Activated T-cell treated with anti-CD3 and anti-CD28 coated beads, Interleukin-2, amount 50 U/mL, for 72 hours (primary cell): ENCODE measurements around the gene VRK1. TPM values are rescaled to one million over a fixed set of nuclear protein-coding genes. Genes with fewer than 3 reads are reported as not detected.

Source experiments
- ATAC-seq, 2 donors: fragments of 150-1000 bp; cut with Tn5 transposase; replicated peaks in 1 of 2; 2 replicates each; pipeline ENCODE4 v1.10.0; 2021; ENCODE audit warnings: moderate library complexity in 2 of 2, mild to moderate bottlenecking in 1 of 2
- DNase-seq, 2 donors: peaks; one replicate each; pipeline ENCODE4 v3.0.0; 2021 to 2022; ENCODE audit warnings: mixed read lengths in 1 of 2
- H3K27ac Mint-ChIP-seq: one replicate; pipeline ENCODE4 v1.8.0; 2022; ENCODE audit warnings: mild to moderate bottlenecking, moderate library complexity, mixed read lengths
- H3K27me3 Mint-ChIP-seq: one replicate; pipeline ENCODE4 v1.8.0; 2022; ENCODE audit warnings: low read depth, mixed read lengths
- H3K36me3 Mint-ChIP-seq, 2 donors: one replicate each; pipeline ENCODE4 v1.8.0; 2022; ENCODE audit warnings: mixed read lengths in 2 of 2, mild to moderate bottlenecking in 1 of 2; ENCODE audit not compliant: insufficient read depth in 2 of 2
- H3K4me1 Mint-ChIP-seq: one replicate; pipeline ENCODE4 v1.8.0; 2022; ENCODE audit warnings: low read depth, mixed read lengths
- H3K4me3 Mint-ChIP-seq, 2 donors: one replicate each; pipeline ENCODE4 v1.8.0; 2022; ENCODE audit warnings: mild to moderate bottlenecking in 2 of 2, mixed read lengths in 2 of 2, moderate library complexity in 2 of 2
- H3K9me3 Mint-ChIP-seq, 2 donors: one replicate each; pipeline ENCODE4 v1.8.0; 2022; ENCODE audit warnings: mixed read lengths in 2 of 2
- total RNA-seq, 2 donors: library from RNA; stranded (reverse); gene quantifications; one replicate each; pipeline ENCODE4 v1.2.3, GENCODE V29; 2022

Gene VRK1
- total RNA-seq, 2 donors from 2014 or later = 56.4 to 66.5 TPM

DNA sequence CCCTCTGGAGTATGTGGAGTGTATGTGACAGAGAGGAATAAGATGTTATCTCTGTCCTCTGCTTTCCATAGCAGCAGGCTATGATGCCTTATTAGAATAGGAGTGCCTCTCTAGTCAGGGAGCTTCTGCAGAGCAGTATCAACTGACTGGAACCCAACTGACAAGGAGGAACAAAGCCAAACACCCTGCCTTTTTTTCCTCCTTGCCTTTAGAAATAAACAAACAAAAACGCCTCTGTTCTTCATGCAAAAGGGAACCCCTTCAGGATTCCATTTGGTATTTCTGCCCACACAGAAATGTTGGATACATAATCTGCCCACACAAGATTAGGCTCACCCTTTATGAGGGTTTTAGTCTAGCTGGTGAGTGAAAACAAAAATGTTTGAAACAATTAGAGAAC is 50.3 kb downstream of the VRK1 start:
- Mint-ChIP-seq H3K9me3 (no peaks in the 10 kb centered on the region), H3K36me3 (peaks cover 8 to 15% of the 10 kb centered on the region in 2 donors), H3K27ac (no peak overlapping the region), H3K4me3 (no peak overlapping the region), H3K27me3 (no peaks in the 10 kb centered on the region), H3K4me1 (peaks cover 26% of the 10 kb centered on the region)
- ATAC-seq = no peak
- DNase-seq = no peak

DNA sequence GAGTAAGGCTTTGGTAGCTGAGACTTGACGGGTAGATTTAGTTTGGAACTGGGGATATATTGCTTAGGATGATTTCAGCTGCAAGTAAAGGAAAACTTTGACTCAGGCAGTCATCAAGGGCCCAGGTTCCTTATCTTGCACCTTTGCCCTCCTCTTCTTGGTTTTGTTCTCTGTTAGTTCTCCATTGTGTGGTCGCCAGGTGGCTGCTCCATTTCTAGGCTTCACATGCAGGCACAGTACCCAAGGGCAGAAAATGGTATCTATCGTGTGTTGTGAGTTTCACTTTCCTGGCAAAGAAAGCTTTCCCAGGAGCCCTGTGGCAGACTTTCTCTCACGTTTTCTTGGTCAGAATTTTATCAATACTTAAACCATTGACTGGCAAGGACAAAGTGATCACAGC is 50.8 kb downstream of the VRK1 start:
- H3K27ac Mint-ChIP-seq = no peak overlapping the region
- H3K4me1 Mint-ChIP-seq = peaks cover 26% of the 10 kb centered on the region
- H3K4me3 Mint-ChIP-seq = no peak overlapping the region
- ATAC-seq = no peak
- H3K36me3 Mint-ChIP-seq = peaks cover 8 to 15% of the 10 kb centered on the region in 2 donors
- H3K27me3 Mint-ChIP-seq = no peaks in the 10 kb centered on the region
- no peaks in the 10 kb centered on the region for H3K9me3 Mint-ChIP-seq
- DNase-seq = no peak

DNA sequence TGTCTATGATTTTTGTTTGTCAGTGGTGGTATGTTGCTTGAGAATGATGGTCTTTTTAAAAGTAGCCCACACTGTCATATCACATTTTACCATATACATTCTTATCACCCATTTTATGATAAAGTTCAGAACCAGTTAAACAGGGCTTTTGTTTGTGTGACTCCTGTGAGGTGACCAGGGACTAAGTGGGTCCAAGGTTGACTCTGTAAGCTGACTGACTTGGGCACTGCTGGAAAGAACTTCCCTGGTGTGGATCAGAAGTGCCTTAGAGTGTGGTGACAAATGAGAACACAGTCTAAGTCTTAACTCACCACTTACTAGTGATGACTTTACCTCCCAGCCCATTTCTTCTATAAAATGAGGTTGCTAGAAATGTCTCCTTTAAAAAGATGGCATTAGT is 52.6 kb downstream of the VRK1 start:
- peaks cover 8 to 18% of the 10 kb centered on the region in 2 donors for H3K36me3 Mint-ChIP-seq
- peak in 1 of 2 donors; percentile 25 for ATAC-seq
- DNase-seq = no peak
- no peak overlapping the region for H3K27ac Mint-ChIP-seq
- no peaks in the 10 kb centered on the region for H3K27me3 Mint-ChIP-seq
- no peaks in the 10 kb centered on the region for H3K9me3 Mint-ChIP-seq
- H3K4me1 Mint-ChIP-seq = peaks cover 26% of the 10 kb centered on the region
- H3K4me3 Mint-ChIP-seq = no peak overlapping the region

DNA sequence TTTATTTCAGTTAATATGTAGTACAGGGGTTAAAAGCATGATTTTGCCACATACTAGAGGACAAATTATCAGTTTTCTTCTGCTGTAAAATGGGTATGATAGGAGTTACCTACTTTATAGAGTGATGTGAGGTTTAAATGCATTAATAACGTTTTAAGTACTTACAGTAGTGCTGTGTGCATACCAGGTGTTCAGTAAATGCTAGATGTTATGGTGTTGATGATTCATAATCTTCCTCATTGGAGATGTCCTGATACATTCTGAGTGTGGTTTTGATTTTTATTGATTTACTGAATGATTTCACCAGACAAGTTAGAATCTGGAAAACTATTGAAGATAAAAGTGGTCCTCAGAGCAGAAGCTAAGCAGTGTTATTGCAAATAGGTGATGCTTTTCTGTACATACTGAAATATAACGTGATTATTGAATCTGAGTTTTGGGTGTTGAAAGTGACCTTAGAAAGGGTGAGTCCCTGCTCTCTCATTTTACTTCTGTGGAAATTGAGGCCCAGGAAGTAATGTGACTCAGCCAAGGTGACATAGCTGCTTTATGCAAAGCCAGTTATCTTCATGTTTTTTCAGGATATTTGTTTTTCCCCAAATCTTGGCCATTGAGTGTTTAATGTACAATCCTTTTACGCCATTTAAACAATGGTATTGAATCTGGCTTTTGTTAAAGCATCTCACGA is 54.7 kb downstream of the VRK1 start:
- Mint-ChIP-seq H3K27ac (peak overlapping the region; percentile 40), H3K9me3 (no peaks in the 10 kb centered on the region), H3K4me3 (peak overlapping the region in 1 of 2 donors; percentile 40), H3K27me3 (no peaks in the 10 kb centered on the region), H3K4me1 (peaks cover 26% of the 10 kb centered on the region), H3K36me3 (peaks cover 8 to 21% of the 10 kb centered on the region in 2 donors)
- DNase-seq = no peak
- peak; percentile 62 to 64 for ATAC-seq

DNA sequence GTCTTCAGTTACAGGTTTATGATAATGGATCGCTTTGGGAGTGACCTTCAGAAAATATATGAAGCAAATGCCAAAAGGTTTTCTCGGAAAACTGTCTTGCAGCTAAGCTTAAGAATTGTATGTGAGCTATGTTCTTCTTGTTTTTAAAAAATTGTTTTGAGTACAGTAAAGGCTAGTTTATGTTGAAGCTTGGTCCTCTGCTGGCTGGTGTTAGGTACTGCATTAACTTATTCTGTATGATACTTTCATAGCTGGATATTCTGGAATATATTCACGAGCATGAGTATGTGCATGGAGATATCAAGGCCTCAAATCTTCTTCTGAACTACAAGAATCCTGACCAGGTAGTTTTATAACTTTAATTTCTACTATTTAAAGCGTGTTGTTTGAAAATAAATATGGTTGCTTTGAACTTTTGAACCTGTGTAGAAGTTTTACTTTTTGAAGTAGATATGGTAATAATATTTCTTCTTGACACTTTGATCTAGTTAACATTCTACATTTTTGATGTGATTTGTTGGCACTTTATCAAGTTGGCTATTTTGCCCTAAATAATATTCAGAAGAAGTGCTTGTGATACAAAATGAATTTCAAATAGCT is 55.7 kb downstream of the VRK1 start:
- H3K4me3 Mint-ChIP-seq = peak overlapping the region in 1 of 2 donors; percentile 24
- H3K9me3 Mint-ChIP-seq = no peaks in the 10 kb centered on the region
- peaks cover 22% of the 10 kb centered on the region for H3K4me1 Mint-ChIP-seq
- peaks cover 3 to 21% of the 10 kb centered on the region in 2 donors for H3K36me3 Mint-ChIP-seq
- ATAC-seq = peak in 1 of 2 donors; percentile 35
- H3K27ac Mint-ChIP-seq = peak overlapping the region; percentile 53
- DNase-seq = peak in 1 of 2 donors; percentile 4
- no peaks in the 10 kb centered on the region for H3K27me3 Mint-ChIP-seq

DNA sequence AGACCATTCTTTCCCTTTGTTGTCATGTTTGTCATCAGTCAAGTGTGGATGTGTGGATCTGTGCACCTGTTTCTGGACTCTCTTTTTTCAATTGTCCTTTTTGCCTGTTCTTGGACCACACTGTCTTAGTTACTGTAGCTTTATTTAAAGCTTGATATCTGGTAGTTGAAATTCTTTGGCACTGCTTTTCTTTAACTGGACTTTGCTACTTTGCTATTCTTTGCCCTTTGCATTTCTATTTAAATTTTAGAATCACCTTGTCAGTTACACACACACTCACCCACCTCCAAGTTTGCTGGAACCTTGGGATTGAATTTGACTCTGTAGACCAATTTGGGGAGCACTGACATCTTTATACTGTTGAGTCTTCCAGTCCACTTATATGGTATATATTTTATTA is 61.5 kb downstream of the VRK1 start:
- Mint-ChIP-seq H3K4me3 (no peak overlapping the region), H3K9me3 (no peaks in the 10 kb centered on the region), H3K27me3 (no peaks in the 10 kb centered on the region), H3K27ac (no peak overlapping the region), H3K36me3 (peaks cover 4 to 32% of the 10 kb centered on the region in 2 donors), H3K4me1 (no peaks in the 10 kb centered on the region)
- DNase-seq = no peak
- no peak for ATAC-seq

DNA sequence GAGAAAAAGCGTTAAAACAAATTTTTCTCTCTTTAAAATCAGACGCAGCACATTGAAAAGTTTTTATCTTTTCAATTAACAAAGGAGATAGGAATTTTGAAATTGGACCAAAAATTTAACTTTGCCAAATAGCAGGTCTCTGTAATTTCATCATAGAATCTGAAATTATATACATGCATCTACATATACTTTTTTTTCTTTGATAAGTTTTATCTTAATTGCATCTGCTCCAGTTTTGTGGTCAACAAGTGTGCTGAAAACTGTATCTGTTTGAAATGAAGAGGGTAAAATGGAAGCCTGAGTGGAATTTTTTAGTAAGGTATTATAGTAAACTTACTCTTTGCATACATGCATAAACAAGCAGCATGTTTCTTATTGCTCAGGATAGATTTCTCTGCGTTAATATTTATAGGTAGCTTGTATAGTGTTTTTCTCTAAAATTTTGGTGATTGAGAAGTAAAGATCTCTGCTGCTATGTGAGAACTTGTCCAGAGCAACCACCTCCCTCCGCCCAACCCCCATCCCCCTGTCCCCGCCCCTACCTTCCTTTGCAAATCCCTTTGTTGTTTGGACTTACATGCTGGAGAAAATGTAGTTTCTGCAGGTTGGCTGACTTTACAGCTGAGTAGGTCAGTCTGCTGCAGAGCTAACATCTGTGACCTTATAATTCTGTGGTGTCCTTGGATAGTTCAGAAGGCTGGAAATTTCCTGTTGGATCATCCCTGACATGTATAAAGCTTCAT is 64.6 kb downstream of the VRK1 start:
- ATAC-seq (no peak), DNase-seq (no peak)
- no peak overlapping the region for H3K4me3 Mint-ChIP-seq
- no peaks in the 10 kb centered on the region for H3K9me3 Mint-ChIP-seq
- H3K36me3 Mint-ChIP-seq = peaks cover 4 to 40% of the 10 kb centered on the region in 2 donors
- H3K27me3 Mint-ChIP-seq = no peaks in the 10 kb centered on the region
- H3K27ac Mint-ChIP-seq = no peak overlapping the region
- no peaks in the 10 kb centered on the region for H3K4me1 Mint-ChIP-seq

DNA sequence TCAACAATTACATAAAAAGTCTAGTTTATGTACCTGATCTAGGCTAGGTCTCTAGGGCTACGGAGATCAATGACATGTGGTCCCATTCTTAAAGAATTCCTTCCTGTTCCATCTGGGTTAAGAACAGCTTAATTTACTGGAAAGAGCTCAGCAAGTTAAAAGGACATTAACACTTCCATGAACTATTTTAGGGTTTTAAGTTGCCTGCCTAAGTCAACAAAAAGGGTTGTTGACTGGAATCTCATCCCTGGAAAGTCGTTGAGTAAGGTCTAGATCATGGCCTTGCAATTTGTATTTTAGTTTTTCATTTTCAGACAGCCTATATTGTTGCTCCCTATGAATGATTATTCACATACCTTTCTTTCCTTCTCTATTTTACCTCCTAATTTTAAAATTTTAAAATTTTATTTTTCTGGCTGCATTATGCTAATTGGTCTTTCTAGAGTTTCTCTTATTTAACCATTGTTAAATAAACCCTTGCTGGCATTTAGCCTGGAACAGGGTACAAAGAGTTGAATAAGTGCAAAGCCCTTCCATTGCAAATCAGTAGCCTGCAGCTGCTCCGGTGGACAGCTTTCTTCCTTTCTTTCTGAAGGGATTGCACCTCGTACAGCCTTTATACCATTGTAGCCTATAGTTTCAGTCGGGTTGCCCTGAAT is 66.3 kb downstream of the VRK1 start:
- no peak overlapping the region for H3K27ac Mint-ChIP-seq
- peaks cover 4 to 39% of the 10 kb centered on the region in 2 donors for H3K36me3 Mint-ChIP-seq
- ATAC-seq (no peak), DNase-seq (no peak)
- H3K9me3 Mint-ChIP-seq = no peaks in the 10 kb centered on the region
- no peak overlapping the region for H3K4me3 Mint-ChIP-seq
- H3K27me3 Mint-ChIP-seq = no peaks in the 10 kb centered on the region
- no peaks in the 10 kb centered on the region for H3K4me1 Mint-ChIP-seq

DNA sequence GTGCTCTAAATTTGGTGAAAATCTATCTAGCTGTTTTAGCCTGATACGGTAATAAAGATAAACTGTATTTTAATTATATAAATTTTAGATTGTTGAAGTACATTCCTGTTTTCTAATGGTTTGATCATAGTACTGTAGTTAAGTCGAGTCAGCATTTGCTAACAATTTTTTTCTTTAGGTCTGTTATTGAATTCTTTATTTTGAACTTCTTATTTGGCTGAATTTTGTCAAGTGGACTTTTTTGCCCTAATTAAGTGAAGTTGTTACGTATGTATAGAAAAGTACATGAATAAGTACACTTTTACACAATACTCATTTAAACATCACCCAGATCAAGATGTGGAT is 66.8 kb downstream of the VRK1 start:
- ATAC-seq = no peak
- no peaks in the 10 kb centered on the region for H3K27me3 Mint-ChIP-seq
- no peak for DNase-seq
- H3K9me3 Mint-ChIP-seq = no peaks in the 10 kb centered on the region
- no peaks in the 10 kb centered on the region for H3K4me1 Mint-ChIP-seq
- H3K27ac Mint-ChIP-seq = no peak overlapping the region
- H3K4me3 Mint-ChIP-seq = no peak overlapping the region
- H3K36me3 Mint-ChIP-seq = peaks cover 2 to 35% of the 10 kb centered on the region in 2 donors

DNA sequence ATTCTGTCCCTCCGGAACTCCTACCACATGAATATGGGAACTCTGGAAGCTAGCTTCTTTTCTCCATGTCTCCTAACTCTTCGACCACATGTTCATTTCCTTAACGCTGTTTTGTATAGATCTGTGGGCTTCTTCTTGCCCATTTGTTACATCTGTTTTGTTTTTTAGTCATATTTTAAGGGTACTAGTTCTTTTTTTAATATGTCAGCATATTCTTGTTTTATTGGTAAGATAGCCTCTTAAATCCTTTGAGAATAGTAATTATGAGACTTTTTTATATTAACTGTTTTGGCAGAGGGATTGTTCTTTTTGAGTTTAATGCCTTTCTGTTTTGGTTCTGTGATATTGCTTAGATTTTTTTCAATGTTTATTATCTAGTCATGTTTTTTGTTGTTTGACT is 70.5 kb downstream of the VRK1 start:
- H3K27ac Mint-ChIP-seq = no peak overlapping the region
- DNase-seq = no peak
- peaks cover 0 to 35% of the 10 kb centered on the region in 2 donors for H3K36me3 Mint-ChIP-seq
- no peak for ATAC-seq
- H3K27me3 Mint-ChIP-seq = no peaks in the 10 kb centered on the region
- H3K4me1 Mint-ChIP-seq = no peaks in the 10 kb centered on the region
- H3K4me3 Mint-ChIP-seq = no peak overlapping the region
- no peaks in the 10 kb centered on the region for H3K9me3 Mint-ChIP-seq

DNA sequence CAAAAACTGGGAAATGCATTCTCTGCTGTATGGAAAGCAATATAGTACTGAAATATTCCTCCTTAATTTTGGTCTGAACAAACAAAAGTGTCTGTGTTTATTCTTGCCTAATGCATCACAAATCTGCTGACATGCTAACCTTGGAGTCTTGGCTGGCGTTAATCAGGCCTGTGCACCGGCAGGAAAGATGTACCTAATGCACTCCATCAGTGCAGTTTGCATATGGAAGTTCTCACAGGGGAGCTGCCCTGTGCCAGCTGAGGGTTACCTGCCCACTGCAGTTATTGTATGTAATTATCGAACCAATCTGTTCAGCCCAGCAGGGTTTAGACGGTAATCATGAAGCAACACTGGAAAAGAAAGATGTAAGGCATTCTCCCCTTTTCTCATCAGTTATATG is 76.9 kb downstream of the VRK1 start:
- Mint-ChIP-seq H3K9me3 (no peaks in the 10 kb centered on the region), H3K4me1 (no peaks in the 10 kb centered on the region), H3K36me3 (peaks cover 0 to 21% of the 10 kb centered on the region in 2 donors), H3K27ac (no peak overlapping the region), H3K4me3 (no peak overlapping the region), H3K27me3 (no peaks in the 10 kb centered on the region)
- ATAC-seq (no peak), DNase-seq (no peak)

DNA sequence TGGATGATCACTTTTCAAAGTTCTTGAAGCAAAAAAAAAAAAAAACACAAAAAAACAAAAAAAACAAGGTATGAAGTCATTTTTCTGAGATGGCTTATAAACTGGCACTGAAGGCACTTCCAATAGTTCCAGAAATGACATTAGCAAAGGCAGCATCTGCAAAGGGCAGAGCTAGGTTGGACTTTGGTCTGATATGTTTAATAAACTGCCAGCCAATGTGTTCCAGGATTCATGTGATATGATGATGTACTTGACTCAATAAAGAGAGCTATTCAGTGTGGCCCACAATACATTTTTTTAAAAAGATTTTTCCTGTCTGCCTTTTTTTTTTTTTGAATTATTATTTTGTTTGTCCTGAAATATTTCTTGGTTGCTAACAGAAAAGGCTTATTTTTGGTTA is 79.6 kb downstream of the VRK1 start:
- no peaks in the 10 kb centered on the region for H3K4me1 Mint-ChIP-seq
- H3K9me3 Mint-ChIP-seq = peaks cover 0 to 3% of the 10 kb centered on the region in 2 donors
- ATAC-seq (no peak), DNase-seq (no peak)
- H3K36me3 Mint-ChIP-seq = peaks cover 4 to 22% of the 10 kb centered on the region in 2 donors
- no peaks in the 10 kb centered on the region for H3K27me3 Mint-ChIP-seq
- no peak overlapping the region for H3K27ac Mint-ChIP-seq
- H3K4me3 Mint-ChIP-seq = no peak overlapping the region

DNA sequence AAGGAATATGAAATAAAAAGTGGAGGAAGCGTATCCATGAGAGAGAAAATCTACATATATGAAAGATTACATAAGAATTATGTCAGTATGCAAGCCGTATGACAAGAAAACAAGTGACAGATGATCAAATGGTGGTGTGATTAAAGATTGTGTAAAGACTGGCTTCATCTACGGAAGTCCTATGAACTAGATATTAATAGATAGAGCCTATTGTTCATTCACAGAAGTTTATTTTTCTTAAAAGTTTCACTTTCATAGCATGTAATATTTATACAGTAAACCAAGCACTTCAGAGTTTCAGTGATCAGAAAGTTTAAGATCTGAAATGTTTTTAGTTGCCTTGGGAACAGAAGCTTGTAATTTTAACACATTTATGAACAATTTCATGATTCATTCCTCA is 84.5 kb downstream of the VRK1 start:
- H3K4me1 Mint-ChIP-seq = no peaks in the 10 kb centered on the region
- peaks cover 8 to 22% of the 10 kb centered on the region in 2 donors for H3K36me3 Mint-ChIP-seq
- H3K4me3 Mint-ChIP-seq = no peak overlapping the region

More for the DNA sequence above, 84.5 kb downstream of the VRK1 start:
- ATAC-seq (no peak), DNase-seq (no peak)
- Mint-ChIP-seq H3K27ac (no peak overlapping the region), H3K9me3 (peaks cover 0 to 3% of the 10 kb centered on the region in 2 donors), H3K27me3 (no peaks in the 10 kb centered on the region)
